ENCODE data around the gene TAF1.

DNA sequence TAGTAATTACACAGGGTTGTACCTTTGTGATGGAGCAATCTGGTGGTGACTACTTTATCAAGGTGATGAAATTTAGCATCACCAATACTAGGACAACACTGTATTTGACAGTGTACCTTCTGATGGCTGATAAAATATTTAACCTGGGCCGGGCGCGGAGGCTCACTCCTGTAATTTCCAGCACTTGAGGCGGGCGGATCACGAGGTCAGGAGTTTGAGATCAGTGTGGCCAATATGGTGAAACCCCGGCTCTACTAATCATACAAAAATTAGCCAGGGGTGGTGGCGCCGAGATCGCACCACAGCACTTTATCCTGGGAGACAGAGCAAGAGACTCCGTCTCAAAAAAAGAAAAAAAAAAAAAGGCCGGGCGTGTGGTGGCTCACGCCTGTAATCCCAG is 1.9 kb upstream of the TAF1 start:
- TF ChIP-seq, protein P1, sequence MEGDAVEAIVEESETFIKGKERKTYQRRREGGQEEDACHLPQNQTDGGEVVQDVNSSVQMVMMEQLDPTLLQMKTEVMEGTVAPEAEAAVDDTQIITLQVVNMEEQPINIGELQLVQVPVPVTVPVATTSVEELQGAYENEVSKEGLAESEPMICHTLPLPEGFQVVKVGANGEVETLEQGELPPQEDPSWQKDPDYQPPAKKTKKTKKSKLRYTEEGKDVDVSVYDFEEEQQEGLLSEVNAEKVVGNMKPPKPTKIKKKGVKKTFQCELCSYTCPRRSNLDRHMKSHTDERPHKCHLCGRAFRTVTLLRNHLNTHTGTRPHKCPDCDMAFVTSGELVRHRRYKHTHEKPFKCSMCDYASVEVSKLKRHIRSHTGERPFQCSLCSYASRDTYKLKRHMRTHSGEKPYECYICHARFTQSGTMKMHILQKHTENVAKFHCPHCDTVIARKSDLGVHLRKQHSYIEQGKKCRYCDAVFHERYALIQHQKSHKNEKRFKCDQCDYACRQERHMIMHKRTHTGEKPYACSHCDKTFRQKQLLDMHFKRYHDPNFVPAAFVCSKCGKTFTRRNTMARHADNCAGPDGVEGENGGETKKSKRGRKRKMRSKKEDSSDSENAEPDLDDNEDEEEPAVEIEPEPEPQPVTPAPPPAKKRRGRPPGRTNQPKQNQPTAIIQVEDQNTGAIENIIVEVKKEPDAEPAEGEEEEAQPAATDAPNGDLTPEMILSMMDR (IDR thresholded peaks at IDR 0.05; ENCODE audit: extremely low read depth in 1 of 2, insufficient read depth in 1 of 2, low read depth in 1 of 2, low read length in 2 of 2), result no peak
- no peak for TF ChIP-seq POLR2AphosphoS5 (IDR thresholded peaks at IDR 0.05; ENCODE audit: insufficient read depth, low read depth, low read length)
- no peak for TF ChIP-seq JUN (IDR thresholded peaks at IDR 0.05; ENCODE audit: borderline replicate concordance, insufficient read depth, insufficient read length, low read depth)
- TF ChIP-seq FOS (IDR thresholded peaks at IDR 0.05; ENCODE audit: borderline replicate concordance, insufficient read depth, low read length), result no peak
- TF ChIP-seq POLR2A (IDR thresholded peaks at IDR 0.05; ENCODE audit: low read depth, low read length), result no peak
